CD4-positive, alpha-beta memory T cell (primary cell): ENCODE data around the gene PNKP. TPM values are rescaled to one million over a fixed set of nuclear protein-coding genes. Genes with fewer than 3 reads are reported as not detected.

ENCODE experiments used
- CTCF ChIA-PET: fragments of 350-600 bp; sonication (Branson Sonifier 250); formaldehyde crosslinking; loops from one replicate; lab custom pipeline; 2021; ENCODE audit warnings: inconsistent platforms; ENCODE audit not compliant: partially characterized antibody; lab: Charles Lee
- POLR2A ChIA-PET: fragments of 350-600 bp; sonication (Branson Sonifier 250); formaldehyde crosslinking; loops from one replicate; lab custom pipeline; 2021; ENCODE audit not compliant: partially characterized antibody; lab: Charles Lee
- DNase-seq, 5 donors: peaks; one replicate each; pipeline versions ENCODE4 v3.0.0 to v3.0.0-alpha.2; 2020 to 2022; ENCODE audit warnings: mixed read lengths in 1 of 5
- H3K27ac ChIP-seq: one replicate; pipeline ENCODE4 v1.7.0; 2013; ENCODE audit warnings: low read depth, low read length
- H3K27me3 ChIP-seq: 2 replicates; pipeline ENCODE4 v1.7.0; 2013; ENCODE audit warnings: mild to moderate bottlenecking, low read length, moderate library complexity; ENCODE audit not compliant: insufficient read depth
- H3K36me3 ChIP-seq: 2 replicates; pipeline ENCODE4 v1.7.0; 2013; ENCODE audit warnings: mild to moderate bottlenecking, low read length, moderate library complexity; ENCODE audit not compliant: insufficient read depth
- H3K4me1 ChIP-seq: 2 replicates; pipeline ENCODE4 v1.7.0; 2013; ENCODE audit warnings: mild to moderate bottlenecking, low read length, moderate library complexity; ENCODE audit not compliant: insufficient read depth
- H3K4me3 ChIP-seq, 2 donors: one replicate each; pipeline ENCODE4 v1.7.0; 2013; ENCODE audit warnings: low read length in 2 of 2, mild to moderate bottlenecking in 1 of 2
- H3K9me3 ChIP-seq, 2 donors: one replicate each; pipeline ENCODE4 v1.7.0; 2013; ENCODE audit warnings: low read length in 2 of 2, control low read depth in 1 of 2; ENCODE audit not compliant: control insufficient read depth in 1 of 2
- H3K27ac Mint-ChIP-seq, 7 donors: one replicate each; pipeline ENCODE4 v1.8.0; 2020 to 2021; ENCODE audit warnings: mixed read lengths in 7 of 7, mild to moderate bottlenecking in 6 of 7, inconsistent platforms in 3 of 7, moderate library complexity in 3 of 7
- H3K27me3 Mint-ChIP-seq, 2 donors: one replicate each; pipeline ENCODE4 v1.8.0; 2020 to 2021; ENCODE audit warnings: mixed read lengths in 2 of 2
- H3K36me3 Mint-ChIP-seq, 2 donors: one replicate each; pipeline ENCODE4 v1.8.0; 2020 to 2021; ENCODE audit warnings: mixed read lengths in 2 of 2, inconsistent platforms in 1 of 2, mild to moderate bottlenecking in 1 of 2
- H3K4me1 Mint-ChIP-seq, 4 donors: one replicate each; pipeline ENCODE4 v1.8.0; 2020 to 2021; ENCODE audit warnings: mixed read lengths in 4 of 4, mild to moderate bottlenecking in 1 of 4
- H3K4me3 Mint-ChIP-seq, 8 donors: one replicate each; pipeline ENCODE4 v1.8.0; 2020 to 2021; ENCODE audit warnings: mixed read lengths in 8 of 8, mild to moderate bottlenecking in 7 of 8, moderate library complexity in 6 of 8, inconsistent platforms in 3 of 8
- H3K9me3 Mint-ChIP-seq, 8 donors: one replicate each; pipeline ENCODE4 v1.8.0; 2020 to 2021; ENCODE audit warnings: mixed read lengths in 8 of 8, mild to moderate bottlenecking in 5 of 8, inconsistent platforms in 3 of 8, moderate library complexity in 1 of 8
- intact Hi-C: fragments of 100-400 bp; cut with micrococcal nuclease; formaldehyde crosslinking; loops from one replicate; pipeline ENCODE4 v1.15.1; 2023
- polyA plus RNA-seq, 2 donors: library from polyadenylated mRNA; unstranded; fragments of 300-500 nt; fragmentation: Illumina TruSeq; gene quantifications; one replicate each; pipeline ENCODE4 v1.2.3, GENCODE V29; 2021
- total RNA-seq, 2 experiments: library from RNA; stranded (reverse); gene quantifications; one replicate each; pipeline ENCODE4 v1.2.3, GENCODE V29; 2021

Gene PNKP
- 100 to 1,000 TPM; 171 to 192 TPM for total RNA-seq
- 10 to 100 TPM; 28.9 to 33.9 TPM for polyA plus RNA-seq

- H3K27ac ChIP-seq: peak within 1 kb of the TSS; percentile 95
- ChIA-PET POLR2A (interaction anchor here (0.6 to 9.1 kb wide), 15 partner anchors 10 to 191 kb away, joined by 3 to 173 read pairs (median 3); partner anchors contain the start of genes AKT1S1, AP2A1, ATF5 and FUZ), CTCF (interaction anchor here (1.0 to 2.8 kb wide), 5 partner anchors 10 to 149 kb away, joined by 3 to 10 read pairs (median 3); partner anchors contain the start of genes AKT1S1, ATF5, FUZ and NUP62)
- H3K27me3 ChIP-seq: no peaks in the 10 kb centered on the region
- no peaks in the 10 kb centered on the region for H3K9me3 ChIP-seq
- H3K36me3 Mint-ChIP-seq: peaks cover 4 to 33% of the 10 kb centered on the region in 2 donors
- H3K4me1 Mint-ChIP-seq: peaks cover 17 to 52% (median 25%) of the 10 kb centered on the region in 4 donors
- H3K4me1 ChIP-seq: peaks cover 53% of the 10 kb centered on the region
- intact Hi-C loops: loop anchor here (1.0 to 5.0 kb wide), 4 partner anchors 17 to 1545 kb away; partner anchors contain the start of genes AP2A1 and MED25
- peak; percentile 88 to 90 (median 89) for DNase-seq
- peaks cover 0 to 3% (median 0%) of the 10 kb centered on the region in 8 donors for H3K9me3 Mint-ChIP-seq
- peak within 1 kb of the TSS in 2 of 7 donors; percentile 91 to 92 for H3K27ac Mint-ChIP-seq
- H3K4me3 ChIP-seq: peak within 1 kb of the TSS; percentile 26 to 81
- no peaks in the 10 kb centered on the region for H3K27me3 Mint-ChIP-seq
- H3K36me3 ChIP-seq: peaks cover 21% of the 10 kb centered on the region
- H3K4me3 Mint-ChIP-seq: peak within 1 kb of the TSS in 5 of 8 donors; percentile 97 to 100 (median 98)
Measured at GRCh38 chr19:49866933-49867782, at the start of gene PNKP. TSS of gene PNKP (minus strand) at chr19:49867576. CDS start at chr19:49867204, 372 bp downstream.

DNA sequence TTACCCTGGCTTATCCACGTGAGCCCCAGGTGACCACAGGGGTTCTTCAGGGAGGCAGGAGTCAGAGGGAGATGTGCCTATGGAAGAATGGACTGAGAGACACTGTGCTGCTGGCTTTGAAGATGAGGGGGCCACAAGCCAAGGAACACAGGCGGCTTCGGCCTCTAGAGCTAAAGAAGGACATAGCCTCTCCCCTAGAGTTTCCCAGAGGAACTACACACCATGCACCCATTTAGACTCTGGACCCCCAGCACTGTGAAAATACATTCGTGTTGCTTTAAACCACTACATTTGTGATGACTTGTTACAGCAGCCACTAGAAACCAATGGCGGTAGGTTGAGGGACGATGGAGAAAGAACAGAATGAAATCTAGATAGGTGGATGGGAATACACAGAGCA is 47.9 kb upstream of the PNKP start:
- H3K27me3 Mint-ChIP-seq: no peaks in the 10 kb centered on the region
- Histone ChIP-seq H3K27me3 (no peaks in the 10 kb centered on the region), H3K4me1 (peaks cover 20% of the 10 kb centered on the region), H3K9me3 (no peaks in the 10 kb centered on the region), H3K27ac (no peak overlapping the region), H3K36me3 (peaks cover 30% of the 10 kb centered on the region), H3K4me3 (no peak overlapping the region)
- peaks cover 40 to 62% of the 10 kb centered on the region in 2 donors for H3K36me3 Mint-ChIP-seq
- H3K9me3 Mint-ChIP-seq: no peaks in the 10 kb centered on the region
- no peak overlapping the region for H3K4me3 Mint-ChIP-seq
- peaks cover 18 to 64% (median 35%) of the 10 kb centered on the region in 4 donors for H3K4me1 Mint-ChIP-seq
- DNase-seq: no peak
- ChIA-PET POLR2A (no interaction called here), CTCF (no interaction called here)
- intact Hi-C loops: no loop called here
- H3K27ac Mint-ChIP-seq: peak overlapping the region; percentile 6 to 88 (median 71)

DNA sequence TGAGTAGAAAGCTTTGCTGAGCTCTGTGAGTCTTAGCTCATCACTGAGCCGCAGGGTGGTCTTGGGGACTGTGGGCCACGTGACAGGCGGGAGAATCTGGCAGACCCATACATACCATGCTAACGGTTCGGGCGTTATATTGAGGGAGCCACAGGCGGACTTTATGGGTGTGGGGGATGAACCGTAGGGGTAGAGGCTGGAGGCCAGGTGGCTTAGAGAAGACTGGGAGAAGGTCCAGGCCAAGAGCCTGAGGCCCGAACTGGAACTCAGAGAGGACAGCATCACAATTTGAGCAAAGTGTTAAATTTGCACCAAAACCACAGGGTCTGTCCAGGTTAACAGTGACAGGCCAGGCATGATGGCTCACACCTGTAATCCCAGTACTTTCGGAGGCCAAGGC is 46.3 kb upstream of the PNKP start:
- no peak for DNase-seq
- Histone ChIP-seq H3K27ac (no peak overlapping the region), H3K36me3 (peaks cover 30% of the 10 kb centered on the region), H3K27me3 (no peaks in the 10 kb centered on the region), H3K4me3 (no peak overlapping the region), H3K9me3 (no peaks in the 10 kb centered on the region), H3K4me1 (peaks cover 20% of the 10 kb centered on the region)
- CTCF ChIA-PET: interaction anchor here (1.9 kb wide), 1 partner anchor 23 kb away, joined by 4 read pairs; no protein-coding TSS in a partner anchor
- peaks cover 40 to 62% of the 10 kb centered on the region in 2 donors for H3K36me3 Mint-ChIP-seq
- no peaks in the 10 kb centered on the region for H3K9me3 Mint-ChIP-seq
- peak overlapping the region in 5 of 7 donors; percentile 15 to 63 (median 31) for H3K27ac Mint-ChIP-seq
- peaks cover 16 to 59% (median 36%) of the 10 kb centered on the region in 4 donors for H3K4me1 Mint-ChIP-seq
- H3K27me3 Mint-ChIP-seq: no peaks in the 10 kb centered on the region
- no peak overlapping the region for H3K4me3 Mint-ChIP-seq
- intact Hi-C loops: no loop called here
- POLR2A ChIA-PET: interaction anchor here (0.8 to 1.2 kb wide), 2 partner anchors 11 to 44 kb away, joined by 3 read pairs; no protein-coding TSS in a partner anchor

DNA sequence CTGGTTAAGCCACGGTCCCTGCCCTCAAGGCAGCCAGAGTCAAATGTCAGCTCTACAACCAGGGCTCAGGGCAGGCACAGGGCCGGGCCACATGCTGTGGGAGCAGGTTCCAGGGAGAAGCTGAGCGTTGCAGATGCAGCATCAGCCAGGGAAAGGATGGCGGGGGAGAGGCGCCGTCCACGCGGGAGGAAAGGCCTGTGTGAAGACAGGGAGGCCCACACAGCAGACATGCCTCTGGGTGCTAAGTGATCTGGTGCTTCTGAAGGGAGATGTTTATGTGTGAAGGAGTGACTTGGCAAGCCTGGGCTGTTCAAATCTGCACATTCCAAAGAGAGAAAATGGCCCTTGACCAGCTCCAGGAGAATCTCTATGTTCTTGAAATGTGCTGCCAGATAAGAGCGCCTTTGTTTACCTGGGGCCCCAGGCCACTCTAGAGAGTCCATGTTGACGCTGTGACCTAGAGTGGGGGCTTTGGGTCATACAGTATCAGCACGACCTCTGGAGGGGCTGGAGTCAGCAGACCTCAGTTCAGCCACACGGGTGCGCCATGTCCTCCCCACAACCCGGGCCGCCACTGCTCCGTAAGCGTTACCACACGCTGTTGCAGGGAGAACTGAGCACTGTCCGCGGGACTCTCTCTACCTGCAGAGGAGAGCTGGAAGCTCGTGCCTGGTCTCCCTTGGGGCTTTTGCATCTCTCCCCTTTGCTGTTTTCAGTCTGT is 45.7 kb upstream of the PNKP start:
- no peaks in the 10 kb centered on the region for H3K9me3 Mint-ChIP-seq
- H3K27ac Mint-ChIP-seq: peak overlapping the region in 4 of 7 donors; percentile 30 to 75 (median 52)
- H3K27me3 ChIP-seq: no peaks in the 10 kb centered on the region
- ChIA-PET POLR2A (interaction anchor here (1.2 to 1.6 kb wide), 2 partner anchors 11 to 16 kb away, joined by 3 to 6 read pairs; partner anchors contain the start of gene IL4I1), CTCF (interaction anchor here (1.9 kb wide), 1 partner anchor 23 kb away, joined by 4 read pairs; no protein-coding TSS in a partner anchor)
- H3K4me1 Mint-ChIP-seq: peaks cover 18 to 59% (median 34%) of the 10 kb centered on the region in 4 donors
- H3K36me3 ChIP-seq: peaks cover 31% of the 10 kb centered on the region
- no peaks in the 10 kb centered on the region for H3K9me3 ChIP-seq
- peaks cover 20% of the 10 kb centered on the region for H3K4me1 ChIP-seq
- intact Hi-C loops: no loop called here
- DNase-seq: no peak
- H3K27ac ChIP-seq: no peak overlapping the region
- no peaks in the 10 kb centered on the region for H3K27me3 Mint-ChIP-seq
- peaks cover 35 to 63% of the 10 kb centered on the region in 2 donors for H3K36me3 Mint-ChIP-seq
- H3K4me3 Mint-ChIP-seq: no peak overlapping the region
- H3K4me3 ChIP-seq: no peak overlapping the region

DNA sequence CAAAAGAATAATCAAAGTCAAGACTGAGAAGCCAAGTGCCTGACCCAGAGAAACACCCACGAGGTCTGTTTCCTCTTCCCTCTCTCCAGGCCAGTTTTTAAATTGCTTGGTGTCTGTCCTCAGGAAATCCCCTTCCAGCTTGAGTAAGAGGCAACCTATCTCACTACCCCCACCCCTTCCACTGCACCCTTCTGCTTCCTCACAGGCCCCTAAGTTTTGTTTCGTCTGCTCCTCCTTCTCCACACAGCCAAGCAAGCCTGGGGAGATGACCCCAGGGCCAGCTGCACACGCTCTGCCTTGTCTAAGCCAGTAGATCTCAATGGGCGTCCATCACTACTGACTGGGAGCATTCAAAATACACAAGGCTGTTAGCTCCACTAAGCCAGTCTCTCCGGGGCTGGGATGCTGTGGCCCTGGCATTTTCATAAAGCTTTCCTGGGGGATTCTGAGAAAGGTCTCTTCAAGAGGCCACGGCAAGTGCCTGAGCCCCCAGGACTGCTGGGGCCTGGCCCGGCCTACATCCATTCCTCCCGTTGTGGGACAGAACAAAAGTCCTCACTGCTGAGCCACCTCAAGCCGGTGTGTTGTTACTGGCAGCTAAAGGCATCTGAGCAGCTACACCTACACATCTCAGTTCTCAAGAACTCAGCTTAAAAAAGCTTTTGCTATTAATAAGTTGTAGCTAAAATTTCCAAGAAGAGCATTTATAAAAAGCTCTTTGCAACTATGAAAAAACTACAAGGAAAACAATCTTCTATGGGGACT is 44.2 kb upstream of the PNKP start:
- Mint-ChIP-seq H3K4me3 (peak overlapping the region in 4 of 8 donors; percentile 6 to 71 (median 48)), H3K36me3 (peaks cover 32 to 65% of the 10 kb centered on the region in 2 donors), H3K9me3 (no peaks in the 10 kb centered on the region), H3K27me3 (no peaks in the 10 kb centered on the region), H3K4me1 (peaks cover 16 to 57% (median 33%) of the 10 kb centered on the region in 4 donors), H3K27ac (peak overlapping the region; percentile 65 to 92 (median 85))
- intact Hi-C loops: no loop called here
- ChIA-PET CTCF (interaction anchor here (0.6 to 1.5 kb wide), 3 partner anchors 21 to 1118 kb away, joined by 3 to 4 read pairs (median 4); no protein-coding TSS in a partner anchor), POLR2A (interaction anchor here (1.6 to 1.9 kb wide), 2 partner anchors 15 to 17 kb away, joined by 6 to 14 read pairs; partner anchors contain the start of genes ATF5, IL4I1 and NUP62)
- H3K4me3 ChIP-seq: no peak overlapping the region
- H3K36me3 ChIP-seq: peaks cover 30% of the 10 kb centered on the region
- H3K27ac ChIP-seq: peak overlapping the region; percentile 22
- DNase-seq: no peak
- no peaks in the 10 kb centered on the region for H3K27me3 ChIP-seq
- H3K4me1 ChIP-seq: peaks cover 20% of the 10 kb centered on the region
- no peaks in the 10 kb centered on the region for H3K9me3 ChIP-seq

- no peak overlapping the region for H3K4me3 Mint-ChIP-seq
- ChIA-PET POLR2A (interaction anchor here (0.9 to 1.9 kb wide), 2 partner anchors 18 to 19 kb away, joined by 4 to 14 read pairs; partner anchors contain the start of genes ATF5 and NUP62), CTCF (interaction anchor here (1.3 kb wide), 1 partner anchor 10 kb away, joined by 6 read pairs; no protein-coding TSS in a partner anchor)
- peaks cover 21% of the 10 kb centered on the region for H3K36me3 ChIP-seq
- no peak for DNase-seq
- H3K36me3 Mint-ChIP-seq: peaks cover 27 to 60% of the 10 kb centered on the region in 2 donors
- peak overlapping the region in 2 of 7 donors; percentile 18 to 34 for H3K27ac Mint-ChIP-seq
- H3K9me3 Mint-ChIP-seq: no peaks in the 10 kb centered on the region
- peaks cover 12 to 59% (median 35%) of the 10 kb centered on the region in 4 donors for H3K4me1 Mint-ChIP-seq
- no peak overlapping the region for H3K4me3 ChIP-seq
- H3K4me1 ChIP-seq: peaks cover 14% of the 10 kb centered on the region
- H3K9me3 ChIP-seq: no peaks in the 10 kb centered on the region
- intact Hi-C loops: no loop called here
- H3K27ac ChIP-seq: no peak overlapping the region
- H3K27me3 Mint-ChIP-seq: no peaks in the 10 kb centered on the region
- no peaks in the 10 kb centered on the region for H3K27me3 ChIP-seq
Measured at GRCh38 chr19:49910179-49910578, 42.8 kb upstream of the PNKP start.
